HG02870 (cell line): ENCODE measurements around the gene TMEM63C.

Source experiments
- ATAC-seq: cut with Tn5 transposase; IDR thresholded peaks from one replicate; pipeline ENCODE4 v1.9.1; 2021; ENCODE audit warnings: mild to moderate bottlenecking, moderate library complexity; ENCODE audit not compliant: unreplicated experiment

TMEM63C gene

GRCh38 chr14:77217551-77217950 is 36.0 kb downstream of the TMEM63C start:
- no peak for ATAC-seq

- ATAC-seq, result no peak
Measured at GRCh38 chr14:77219591-77219990, 38.0 kb downstream of the TMEM63C start.

- no peak for ATAC-seq
Measured at GRCh38 chr14:77220246-77221017, 38.8 kb downstream of the TMEM63C start.

GRCh38 chr14:77221241-77221871 is 39.8 kb downstream of the TMEM63C start:
- ATAC-seq, result no peak

- ATAC-seq, result no peak
Measured at GRCh38 chr14:77222546-77223225, 41.1 kb downstream of the TMEM63C start.

- no peak for ATAC-seq
Measured at GRCh38 chr14:77224212-77224611, 42.6 kb downstream of the TMEM63C start.

GRCh38 chr14:77225254-77225653 is 43.7 kb downstream of the TMEM63C start:
- no peak for ATAC-seq

GRCh38 chr14:77225892-77226557 is 44.4 kb downstream of the TMEM63C start:
- ATAC-seq, result no peak

GRCh38 chr14:77228056-77228455 is 46.5 kb downstream of the TMEM63C start:
- ATAC-seq, result no peak

GRCh38 chr14:77230914-77231313 is 49.3 kb downstream of the TMEM63C start:
- ATAC-seq, result no peak

- ATAC-seq, result no peak
Measured at GRCh38 chr14:77231721-77232120, 50.1 kb downstream of the TMEM63C start.

- no peak for ATAC-seq
Measured at GRCh38 chr14:77236814-77237213, 55.2 kb downstream of the TMEM63C start.

- ATAC-seq, result no peak
Measured at GRCh38 chr14:77238356-77238755, 56.8 kb downstream of the TMEM63C start.

- no peak for ATAC-seq
Measured at GRCh38 chr14:77238996-77239395, 57.4 kb downstream of the TMEM63C start.

- ATAC-seq, result no peak
Measured at GRCh38 chr14:77239412-77239811, 57.8 kb downstream of the TMEM63C start.

- ATAC-seq, result no peak
Measured at GRCh38 chr14:77240336-77240915, 58.8 kb downstream of the TMEM63C start.

- no peak for ATAC-seq
Measured at GRCh38 chr14:77241955-77242354, 60.4 kb downstream of the TMEM63C start.

GRCh38 chr14:77242752-77243151 is 61.2 kb downstream of the TMEM63C start:
- ATAC-seq, result no peak

GRCh38 chr14:77243853-77244252 is 62.3 kb downstream of the TMEM63C start:
- ATAC-seq, result no peak

- no peak for ATAC-seq
Measured at GRCh38 chr14:77245820-77246219, 64.2 kb downstream of the TMEM63C start.

GRCh38 chr14:77246784-77247183 is 65.2 kb downstream of the TMEM63C start:
- ATAC-seq, result no peak
